HPDE6-E6E7 (cell line): ENCODE data around the gene NUP210L.
"Not testable (repeated sequence)": the region's sequence is repeated elsewhere in the genome, so short reads cannot be mapped to it uniquely, and the experiment has no call there.

Experiments used
- DNase-seq: peaks from one replicate; pipeline ENCODE4 v3.0.0; 2011; ENCODE audit warnings: missing footprints; ENCODE audit errors: extremely low spot score

The NUP210L gene

GRCh38 chr1:154097873-154098272, 57.0 kb downstream of the NUP210L start:
- no peak for DNase-seq

- no peak for DNase-seq
These were observed 59.3 kb downstream of the NUP210L start for GRCh38 chr1:154095456-154096060.

GRCh38 chr1:154094411-154094810, 60.5 kb downstream of the NUP210L start:
- DNase-seq: no peak

GRCh38 chr1:154093699-154094098, 61.2 kb downstream of the NUP210L start:
- no peak for DNase-seq

GRCh38 chr1:154091706-154092105, 63.2 kb downstream of the NUP210L start:
- no peak for DNase-seq

- DNase-seq: no peak
These were observed 67.3 kb downstream of the NUP210L start for GRCh38 chr1:154087574-154087973.

GRCh38 chr1:154083057-154083456, 71.8 kb downstream of the NUP210L start:
- not testable (repeated sequence) for DNase-seq

GRCh38 chr1:154081386-154082126, 73.3 kb downstream of the NUP210L start:
- DNase-seq: no peak

GRCh38 chr1:154076413-154076812, 78.5 kb downstream of the NUP210L start:
- no peak for DNase-seq

- no peak for DNase-seq
These were observed 79.1 kb downstream of the NUP210L start for GRCh38 chr1:154075746-154076145.

- DNase-seq: no peak
These were observed 92.6 kb downstream of the NUP210L start for GRCh38 chr1:154062309-154062708.

GRCh38 chr1:154047436-154047835, 107.4 kb downstream of the NUP210L start:
- DNase-seq: not testable (repeated sequence)

- DNase-seq: not testable (repeated sequence)
These were observed 121.2 kb downstream of the NUP210L start for GRCh38 chr1:154033697-154034096.

- no peak for DNase-seq
These were observed 134.9 kb downstream of the NUP210L start for GRCh38 chr1:154019940-154020339.

GRCh38 chr1:154019269-154019668, 135.6 kb downstream of the NUP210L start:
- DNase-seq: no peak

- DNase-seq: no peak
These were observed 140.5 kb downstream of the NUP210L start for GRCh38 chr1:154014154-154014907.

GRCh38 chr1:154012543-154012942, 142.3 kb downstream of the NUP210L start:
- not testable (repeated sequence) for DNase-seq

- no peak for DNase-seq
These were observed 142.7 kb downstream of the NUP210L start for GRCh38 chr1:154012129-154012528.

GRCh38 chr1:154006136-154006535, 148.7 kb downstream of the NUP210L start:
- no peak for DNase-seq

GRCh38 chr1:154000420-154000819, 154.5 kb downstream of the NUP210L start:
- DNase-seq: no peak

GRCh38 chr1:153996882-153997281, 158.0 kb downstream of the NUP210L start:
- not testable (repeated sequence) for DNase-seq

- no peak for DNase-seq
These were observed 159.2 kb downstream of the NUP210L start for GRCh38 chr1:153995640-153996039.

GRCh38 chr1:153995202-153995601, 159.7 kb downstream of the NUP210L start:
- no peak for DNase-seq
